ENCODE data around the gene PRKCG.

DNA sequence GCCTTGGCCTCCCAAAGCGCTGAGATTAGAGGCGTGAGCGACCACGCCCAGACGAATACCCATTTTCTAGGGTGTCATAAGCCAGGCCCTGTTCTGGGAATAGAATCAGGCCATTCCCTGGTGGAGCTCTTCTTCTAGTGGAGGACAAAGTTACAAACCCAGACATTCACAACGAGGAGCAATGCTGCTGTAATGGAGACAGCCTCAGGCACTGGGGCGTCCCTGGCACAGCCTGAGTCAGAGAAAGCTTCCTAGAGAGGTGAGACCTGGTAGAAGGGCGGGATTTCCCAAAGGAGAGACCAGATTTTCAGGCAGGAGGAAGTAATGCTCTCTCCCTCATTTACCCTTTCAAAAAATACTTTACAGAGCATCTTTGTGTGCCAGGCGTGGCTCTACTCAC is 12.7 kb downstream of the PRKCG start:
- no peak for TF ChIP-seq EZH2 (IDR thresholded peaks at IDR 0.05; ENCODE audit: insufficient read depth, poor library complexity, severe bottlenecking)
- no peak for TF ChIP-seq EZH2phosphoT487 (IDR thresholded peaks at IDR 0.05; ENCODE audit: insufficient read depth, low read depth)

Data from GM23248 (cell line).